ENCODE data around the gene ACTRT2.

Gene ACTRT2

GRCh38 chr1:3030663-3031381, 9.6 kb downstream of the ACTRT2 start:
- Histone ChIP-seq H3K27ac (ENCODE audit: insufficient read depth in 1 of 2, low read depth in 1 of 2, low read length in 2 of 2, poor library complexity in 1 of 2, severe bottlenecking in 2 of 2) (no peak overlapping the region), H3K4me1 (ENCODE audit: control extremely low read depth in 1 of 4, control insufficient read depth in 4 of 4, insufficient read depth in 4 of 4, low read length in 3 of 4) (no peaks in the 10 kb centered on the region), H3K4me3 (ENCODE audit: control insufficient read depth in 1 of 7, extremely low read depth in 1 of 7, insufficient read depth in 4 of 7, low read depth in 2 of 7, low read length in 6 of 7) (no peak overlapping the region), H3K27me3 (replicated peaks in 2 of 5; ENCODE audit: control insufficient read depth in 4 of 5, insufficient read depth in 5 of 5, low read length in 4 of 5) (peaks cover 0 to 31% (median 11%) of the 10 kb centered on the region in 5 experiments), H3K9me3 (ENCODE audit: control extremely low read depth in 1 of 5, control insufficient read depth in 4 of 5, insufficient read depth in 2 of 5, low read depth in 1 of 5, low read length in 4 of 5) (peaks cover 0 to 3% (median 0%) of the 10 kb centered on the region in 5 experiments), H3K36me3 (ENCODE audit: control insufficient read depth in 4 of 4, insufficient read depth in 4 of 4, low read length in 3 of 4) (no peaks in the 10 kb centered on the region)
- CTCF ChIA-PET = no interaction called here
- whole genome bisulfite sequencing (ENCODE audit: insufficient coverage) = 95% methylated on average over 21 of the region's 22 CpGs
- POLR2A ChIA-PET = no interaction called here
- no peak for DNase-seq

GRCh38 chr1:3031401-3032221, 10.3 kb downstream of the ACTRT2 start:
- Histone ChIP-seq H3K9me3 (ENCODE audit: control extremely low read depth in 1 of 5, control insufficient read depth in 4 of 5, insufficient read depth in 2 of 5, low read depth in 1 of 5, low read length in 4 of 5) (peaks cover 0 to 3% (median 0%) of the 10 kb centered on the region in 5 experiments), H3K4me3 (ENCODE audit: control insufficient read depth in 1 of 7, extremely low read depth in 1 of 7, insufficient read depth in 4 of 7, low read depth in 2 of 7, low read length in 6 of 7) (no peak overlapping the region), H3K4me1 (ENCODE audit: control extremely low read depth in 1 of 4, control insufficient read depth in 4 of 4, insufficient read depth in 4 of 4, low read length in 3 of 4) (no peaks in the 10 kb centered on the region), H3K27ac (ENCODE audit: insufficient read depth in 1 of 2, low read depth in 1 of 2, low read length in 2 of 2, poor library complexity in 1 of 2, severe bottlenecking in 2 of 2) (no peak overlapping the region), H3K27me3 (replicated peaks in 2 of 5; ENCODE audit: control insufficient read depth in 4 of 5, insufficient read depth in 5 of 5, low read length in 4 of 5) (peaks cover 0 to 31% (median 11%) of the 10 kb centered on the region in 5 experiments), H3K36me3 (ENCODE audit: control insufficient read depth in 4 of 4, insufficient read depth in 4 of 4, low read length in 3 of 4) (no peaks in the 10 kb centered on the region)
- CTCF ChIA-PET = no interaction called here
- POLR2A ChIA-PET = no interaction called here
- WGBS (ENCODE audit: insufficient coverage) = 97% methylated on average over 32 of the region's 35 CpGs
- DNase-seq = no peak

- no peak for DNase-seq
- Histone ChIP-seq H3K27ac (ENCODE audit: insufficient read depth in 1 of 2, low read depth in 1 of 2, low read length in 2 of 2, poor library complexity in 1 of 2, severe bottlenecking in 2 of 2) (no peak overlapping the region), H3K4me3 (ENCODE audit: control insufficient read depth in 1 of 7, extremely low read depth in 1 of 7, insufficient read depth in 4 of 7, low read depth in 2 of 7, low read length in 6 of 7) (no peak overlapping the region), H3K27me3 (replicated peaks in 2 of 5; ENCODE audit: control insufficient read depth in 4 of 5, insufficient read depth in 5 of 5, low read length in 4 of 5) (peaks cover 0 to 28% (median 11%) of the 10 kb centered on the region in 5 experiments), H3K9me3 (ENCODE audit: control extremely low read depth in 1 of 5, control insufficient read depth in 4 of 5, insufficient read depth in 2 of 5, low read depth in 1 of 5, low read length in 4 of 5) (no peaks in the 10 kb centered on the region), H3K4me1 (ENCODE audit: control extremely low read depth in 1 of 4, control insufficient read depth in 4 of 4, insufficient read depth in 4 of 4, low read length in 3 of 4) (no peaks in the 10 kb centered on the region), H3K36me3 (ENCODE audit: control insufficient read depth in 4 of 4, insufficient read depth in 4 of 4, low read length in 3 of 4) (no peaks in the 10 kb centered on the region)
- POLR2A ChIA-PET = no interaction called here
- WGBS (ENCODE audit: insufficient coverage) = 96% methylated on average over 17 of the region's 21 CpGs
- CTCF ChIA-PET = no interaction called here
Observed at GRCh38 chr1:3032371-3033039, 11.2 kb downstream of the ACTRT2 start.

GRCh38 chr1:3033040-3033789, 11.9 kb downstream of the ACTRT2 start:
- H3K4me3 ChIP-seq (ENCODE audit: control insufficient read depth in 1 of 7, extremely low read depth in 1 of 7, insufficient read depth in 4 of 7, low read depth in 2 of 7, low read length in 6 of 7) = no peak overlapping the region
- CTCF ChIA-PET = no interaction called here
- peaks cover 0 to 21% (median 6%) of the 10 kb centered on the region in 5 experiments for H3K27me3 ChIP-seq (replicated peaks in 2 of 5; ENCODE audit: control insufficient read depth in 4 of 5, insufficient read depth in 5 of 5, low read length in 4 of 5)

GRCh38 chr1:3033790-3034090, 12.5 kb downstream of the ACTRT2 start:
- no peak for DNase-seq
- POLR2A ChIA-PET = no interaction called here
- CTCF ChIA-PET = no interaction called here
- Histone ChIP-seq H3K36me3 (ENCODE audit: control insufficient read depth in 4 of 4, insufficient read depth in 4 of 4, low read length in 3 of 4) (no peaks in the 10 kb centered on the region), H3K4me1 (ENCODE audit: control extremely low read depth in 1 of 4, control insufficient read depth in 4 of 4, insufficient read depth in 4 of 4, low read length in 3 of 4) (no peaks in the 10 kb centered on the region), H3K9me3 (ENCODE audit: control extremely low read depth in 1 of 5, control insufficient read depth in 4 of 5, insufficient read depth in 2 of 5, low read depth in 1 of 5, low read length in 4 of 5) (no peaks in the 10 kb centered on the region), H3K4me3 (ENCODE audit: control insufficient read depth in 1 of 7, extremely low read depth in 1 of 7, insufficient read depth in 4 of 7, low read depth in 2 of 7, low read length in 6 of 7) (no peak overlapping the region), H3K27me3 (replicated peaks in 2 of 5; ENCODE audit: control insufficient read depth in 4 of 5, insufficient read depth in 5 of 5, low read length in 4 of 5) (peaks cover 0 to 15% (median 1%) of the 10 kb centered on the region in 5 experiments), H3K27ac (ENCODE audit: insufficient read depth in 1 of 2, low read depth in 1 of 2, low read length in 2 of 2, poor library complexity in 1 of 2, severe bottlenecking in 2 of 2) (no peak overlapping the region)
- 90% methylated on average over 4 of the region's 4 CpGs for WGBS (ENCODE audit: insufficient coverage)

More at GRCh38 chr1:3033040-3033789, 11.9 kb downstream of the ACTRT2 start:
- Histone ChIP-seq H3K36me3 (ENCODE audit: control insufficient read depth in 4 of 4, insufficient read depth in 4 of 4, low read length in 3 of 4) (no peaks in the 10 kb centered on the region), H3K27ac (ENCODE audit: insufficient read depth in 1 of 2, low read depth in 1 of 2, low read length in 2 of 2, poor library complexity in 1 of 2, severe bottlenecking in 2 of 2) (no peak overlapping the region), H3K9me3 (ENCODE audit: control extremely low read depth in 1 of 5, control insufficient read depth in 4 of 5, insufficient read depth in 2 of 5, low read depth in 1 of 5, low read length in 4 of 5) (no peaks in the 10 kb centered on the region), H3K4me1 (ENCODE audit: control extremely low read depth in 1 of 4, control insufficient read depth in 4 of 4, insufficient read depth in 4 of 4, low read length in 3 of 4) (no peaks in the 10 kb centered on the region)
- POLR2A ChIA-PET = no interaction called here
- WGBS (ENCODE audit: insufficient coverage) = 90% methylated on average over 11 of the region's 25 CpGs
- DNase-seq = no peak

- Histone ChIP-seq H3K27me3 (replicated peaks in 2 of 5; ENCODE audit: control insufficient read depth in 4 of 5, insufficient read depth in 5 of 5, low read length in 4 of 5) (peaks cover 0 to 11% (median 0%) of the 10 kb centered on the region in 5 experiments), H3K4me3 (ENCODE audit: control insufficient read depth in 1 of 7, extremely low read depth in 1 of 7, insufficient read depth in 4 of 7, low read depth in 2 of 7, low read length in 6 of 7) (no peak overlapping the region), H3K36me3 (ENCODE audit: control insufficient read depth in 4 of 4, insufficient read depth in 4 of 4, low read length in 3 of 4) (no peaks in the 10 kb centered on the region), H3K27ac (ENCODE audit: insufficient read depth in 1 of 2, low read depth in 1 of 2, low read length in 2 of 2, poor library complexity in 1 of 2, severe bottlenecking in 2 of 2) (no peak overlapping the region), H3K4me1 (ENCODE audit: control extremely low read depth in 1 of 4, control insufficient read depth in 4 of 4, insufficient read depth in 4 of 4, low read length in 3 of 4) (no peaks in the 10 kb centered on the region), H3K9me3 (ENCODE audit: control extremely low read depth in 1 of 5, control insufficient read depth in 4 of 5, insufficient read depth in 2 of 5, low read depth in 1 of 5, low read length in 4 of 5) (no peaks in the 10 kb centered on the region)
- ChIA-PET CTCF (no interaction called here), POLR2A (no interaction called here)
- WGBS (ENCODE audit: insufficient coverage) = 98% methylated on average over 7 of the region's 7 CpGs
- no peak for DNase-seq
Observed at GRCh38 chr1:3034162-3034561, 12.9 kb downstream of the ACTRT2 start.

Data from common myeloid progenitor, CD34-positive (primary cell).